Mononuclear cell (primary cell): Measurements from ENCODE around the gene NOS3. TPM values are rescaled to one million over a fixed set of nuclear protein-coding genes. Genes with fewer than 3 reads are reported as not detected.

Experiments
- H3K27me3 ChIP-seq: 2 replicates; pipeline ENCODE4 v1.6.0; 2011; ENCODE audit warnings: low read length, control low read depth; ENCODE audit not compliant: insufficient read depth
- H3K4me1 ChIP-seq: 2 replicates; pipeline ENCODE4 v1.5.1; 2011; ENCODE audit warnings: mild to moderate bottlenecking, low read length, control low read depth; ENCODE audit not compliant: insufficient read depth
- H3K4me3 ChIP-seq: 2 replicates; pipeline ENCODE4 v1.5.1; 2011; ENCODE audit warnings: mild to moderate bottlenecking, low read length, moderate library complexity
- H3K9me3 ChIP-seq: 2 replicates; pipeline ENCODE4 v1.5.1; 2011; ENCODE audit warnings: low read depth, mild to moderate bottlenecking, control low read depth, low read length
- total RNA-seq: library from RNA; depleted of rRNA; stranded (reverse); fragments of >200 nt; gene quantifications from one replicate; pipeline ENCODE4 v1.2.3, GENCODE V29; 2012

NOS3 gene
- total RNA-seq, 1 donor, result 2.1 TPM

GRCh38 chr7:151048911-151049463 is 58.2 kb downstream of the NOS3 start:
- no peaks in the 10 kb centered on the region for H3K27me3 ChIP-seq
- no peaks in the 10 kb centered on the region for H3K9me3 ChIP-seq
- peaks cover 13% of the 10 kb centered on the region for H3K4me1 ChIP-seq
- H3K4me3 ChIP-seq, result no peak overlapping the region

DNA sequence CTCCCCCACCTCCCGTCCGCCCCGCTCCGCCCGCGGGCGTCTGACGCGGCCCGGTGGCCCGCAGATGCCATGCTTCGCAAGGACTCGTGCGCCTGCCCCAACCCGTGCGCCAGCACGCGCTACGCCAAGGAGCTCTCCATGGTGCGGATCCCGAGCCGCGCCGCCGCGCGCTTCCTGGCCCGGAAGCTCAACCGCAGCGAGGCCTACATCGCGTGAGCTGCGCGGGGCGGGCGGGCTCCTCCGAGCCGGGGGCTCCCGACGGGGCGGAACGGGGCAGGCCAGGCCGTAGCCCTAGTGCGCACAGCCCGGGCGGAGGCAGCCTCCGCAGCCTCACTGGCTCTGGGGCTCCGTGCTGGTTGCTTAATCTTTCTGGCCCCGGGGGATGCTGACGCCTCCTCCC is 60.3 kb downstream of the NOS3 start:
- Histone ChIP-seq H3K4me3 (no peak overlapping the region), H3K27me3 (no peaks in the 10 kb centered on the region), H3K4me1 (peaks cover 13% of the 10 kb centered on the region), H3K9me3 (no peaks in the 10 kb centered on the region)

GRCh38 chr7:151053096-151053495 is 62.3 kb downstream of the NOS3 start:
- Histone ChIP-seq H3K4me3 (no peak overlapping the region), H3K27me3 (no peaks in the 10 kb centered on the region), H3K4me1 (peaks cover 23% of the 10 kb centered on the region), H3K9me3 (no peaks in the 10 kb centered on the region)

- no peaks in the 10 kb centered on the region for H3K27me3 ChIP-seq
- H3K4me3 ChIP-seq, result no peak overlapping the region
- peaks cover 29% of the 10 kb centered on the region for H3K4me1 ChIP-seq
- no peaks in the 10 kb centered on the region for H3K9me3 ChIP-seq
These were observed 62.9 kb downstream of the NOS3 start for GRCh38 chr7:151053751-151054150.

GRCh38 chr7:151056283-151056665 is 65.5 kb downstream of the NOS3 start:
- Histone ChIP-seq H3K9me3 (no peaks in the 10 kb centered on the region), H3K4me1 (peaks cover 43% of the 10 kb centered on the region)

DNA sequence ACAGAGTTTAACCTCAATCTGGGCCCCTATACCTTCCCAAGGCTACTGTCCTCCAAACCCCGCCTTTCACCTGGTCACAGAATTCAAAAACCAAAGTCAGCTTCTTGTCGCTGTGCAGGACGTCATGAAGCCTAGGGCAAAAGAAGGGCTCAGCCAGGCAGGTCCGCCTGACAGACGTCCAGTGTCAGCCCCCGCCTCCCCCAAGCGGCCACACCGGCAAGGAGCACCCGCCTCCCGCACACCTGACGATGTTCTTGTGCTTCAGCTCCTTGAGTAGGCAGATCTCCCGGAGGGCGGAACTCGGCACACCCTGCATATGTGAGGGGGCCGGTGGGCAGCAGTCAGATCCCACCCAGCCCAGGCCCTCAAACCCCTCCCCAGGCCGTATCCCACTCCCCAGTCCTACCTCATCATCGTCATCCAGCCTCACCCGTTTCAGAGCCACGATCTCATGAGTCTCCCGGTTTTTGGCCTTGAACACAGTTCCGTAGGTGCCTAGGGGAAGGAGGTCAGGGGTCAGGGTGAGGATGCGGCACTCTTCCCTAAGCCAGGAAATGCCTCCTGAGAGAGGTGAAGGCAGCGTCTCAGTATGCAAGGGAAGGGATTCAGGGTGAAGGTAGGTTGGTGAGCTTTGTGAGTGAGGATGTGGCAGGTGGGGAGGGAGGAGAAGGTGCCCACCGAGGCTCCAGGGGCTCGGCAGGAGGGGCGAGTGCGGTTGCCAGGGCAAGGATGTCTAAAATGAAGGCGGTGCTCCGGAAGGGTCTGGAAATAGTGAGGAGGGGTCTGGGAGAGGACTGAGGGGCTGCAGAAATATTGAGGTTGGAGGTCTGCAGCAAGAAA is 66.1 kb downstream of the NOS3 start:
- peaks cover 45% of the 10 kb centered on the region for H3K4me1 ChIP-seq
- no peaks in the 10 kb centered on the region for H3K9me3 ChIP-seq
- peak overlapping the region; percentile 84 for H3K4me3 ChIP-seq

More at GRCh38 chr7:151056283-151056665, 65.5 kb downstream of the NOS3 start:
- no peak overlapping the region for H3K4me3 ChIP-seq
- no peaks in the 10 kb centered on the region for H3K27me3 ChIP-seq

GRCh38 chr7:151057506-151057988 is 66.7 kb downstream of the NOS3 start, which contains the start of gene CDK5:
CDK5 (minus strand) TSS chr7:151057897; CDS start chr7:151057848, 49 bp downstream.
- Histone ChIP-seq H3K4me3 (peak within 1 kb of the TSS; percentile 84), H3K4me1 (peaks cover 45% of the 10 kb centered on the region)

More for the DNA sequence above, 66.1 kb downstream of the NOS3 start:
- H3K27me3 ChIP-seq, result no peaks in the 10 kb centered on the region

GRCh38 chr7:151057989-151058780 is 67.4 kb downstream of the NOS3 start:
- Histone ChIP-seq H3K4me1 (peaks cover 40% of the 10 kb centered on the region), H3K27me3 (no peaks in the 10 kb centered on the region), H3K4me3 (peak overlapping the region; percentile 84), H3K9me3 (no peaks in the 10 kb centered on the region)

More at GRCh38 chr7:151057506-151057988, 66.7 kb downstream of the NOS3 start, which contains the start of gene CDK5:
- Histone ChIP-seq H3K27me3 (no peaks in the 10 kb centered on the region), H3K9me3 (no peaks in the 10 kb centered on the region)

GRCh38 chr7:151058781-151059366 is 68.1 kb downstream of the NOS3 start:
- Histone ChIP-seq H3K4me1 (peaks cover 36% of the 10 kb centered on the region), H3K27me3 (no peaks in the 10 kb centered on the region)

DNA sequence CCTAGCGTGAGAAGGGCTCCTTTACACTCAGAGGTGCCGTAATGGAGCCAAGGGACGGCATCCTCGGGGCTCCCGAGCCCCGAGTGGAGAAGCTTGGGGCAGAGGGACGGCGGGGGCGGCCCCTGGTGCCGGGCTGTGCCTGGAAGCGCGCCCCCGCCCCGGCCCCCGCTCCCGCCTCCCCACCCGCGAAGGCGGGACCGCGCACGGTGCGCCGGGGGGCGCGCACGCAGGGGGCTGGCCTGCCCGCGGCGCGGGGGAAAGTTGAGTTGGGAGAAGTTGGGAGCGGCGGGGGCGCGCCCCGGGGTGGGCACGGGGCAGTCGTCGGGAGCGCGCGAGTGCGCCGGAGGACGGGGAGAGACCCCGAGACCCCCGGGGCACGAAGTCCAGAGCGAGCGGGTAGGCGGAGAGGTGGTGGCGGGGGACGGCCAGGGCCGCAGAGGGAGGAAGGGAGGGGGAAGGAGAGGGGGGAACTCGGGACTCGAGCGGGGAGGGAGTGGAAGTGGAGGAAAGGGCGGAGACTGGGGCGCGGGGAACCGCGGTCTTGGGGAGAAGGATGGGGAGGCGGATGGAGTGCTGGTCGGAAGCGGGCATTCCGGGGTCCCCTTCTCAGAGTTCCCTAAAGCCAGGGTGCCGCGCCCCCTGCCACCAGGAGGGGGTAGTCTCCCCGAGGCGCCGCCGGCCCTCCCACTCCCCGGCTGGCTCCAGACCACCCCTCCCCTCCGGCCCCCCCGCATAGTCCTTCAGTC is 68.7 kb downstream of the NOS3 start, which contains the start of gene SLC4A2:
Gene SLC4A2, plus strand, starts transcription at position 223 of the 746 bp plus-strand sequence. CDS start 2,399 bp downstream, outside the sequence.
- Histone ChIP-seq H3K9me3 (no peaks in the 10 kb centered on the region), H3K4me3 (peak within 1 kb of the TSS; percentile 84), H3K27me3 (no peaks in the 10 kb centered on the region), H3K4me1 (peaks cover 36% of the 10 kb centered on the region)

More at GRCh38 chr7:151058781-151059366, 68.1 kb downstream of the NOS3 start:
- H3K4me3 ChIP-seq, result peak overlapping the region; percentile 84
- no peaks in the 10 kb centered on the region for H3K9me3 ChIP-seq

- Histone ChIP-seq H3K9me3 (no peaks in the 10 kb centered on the region), H3K4me1 (peaks cover 36% of the 10 kb centered on the region), H3K4me3 (peak overlapping the region; percentile 84), H3K27me3 (no peaks in the 10 kb centered on the region)
These were observed 69.2 kb downstream of the NOS3 start for GRCh38 chr7:151060113-151060415.

DNA sequence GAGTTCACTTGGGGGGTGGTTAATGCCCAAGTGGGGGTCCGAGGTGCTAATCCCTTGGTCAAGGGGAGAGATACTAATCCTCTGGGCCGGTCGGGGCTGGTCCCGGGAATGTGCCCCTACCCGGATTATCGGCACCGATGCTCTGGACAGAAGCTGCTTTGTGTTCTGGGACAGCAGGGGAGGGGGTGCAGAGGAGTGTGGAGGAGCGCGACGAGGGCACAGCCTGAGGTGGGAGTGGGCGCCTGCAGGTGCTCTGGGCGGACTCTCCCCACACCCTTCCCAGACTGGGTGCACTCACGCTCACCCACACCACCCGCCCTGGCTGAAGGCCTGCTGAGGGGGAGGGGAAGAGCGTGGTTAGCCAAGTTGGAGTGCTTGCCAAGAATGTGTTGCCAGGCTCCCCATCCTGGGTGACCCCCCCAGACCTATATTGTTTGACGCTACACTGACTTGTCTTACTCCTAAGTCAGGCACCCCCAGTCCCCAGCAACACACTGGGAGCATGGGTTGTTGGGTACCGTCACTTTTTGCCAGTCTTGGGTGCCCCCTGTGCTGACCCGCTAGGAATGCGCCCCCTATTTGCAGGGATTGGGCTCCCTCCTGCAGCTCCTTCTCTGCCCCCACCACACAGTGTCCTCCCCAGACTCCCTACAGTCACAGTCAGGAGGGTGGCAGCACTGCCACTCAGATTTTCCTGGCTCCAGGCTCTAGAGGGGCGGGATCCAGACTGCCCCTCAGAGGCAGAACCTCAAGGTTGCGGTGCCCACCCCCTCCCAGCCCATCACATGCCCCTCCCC is 69.8 kb downstream of the NOS3 start:
- Histone ChIP-seq H3K4me3 (peak overlapping the region; percentile 84), H3K27me3 (no peaks in the 10 kb centered on the region), H3K4me1 (peaks cover 36% of the 10 kb centered on the region), H3K9me3 (no peaks in the 10 kb centered on the region)
